Breast epithelium (tissue), 4 donors: ENCODE data around the gene RPE65. TPM values are rescaled to one million over a fixed set of nuclear protein-coding genes. Genes with fewer than 3 reads are reported as not detected.
A peak's percentile ranks its signal among the peaks of the same experiment; 100 is the strongest.

Experiments used
- DNase-seq, 2 donors: peaks; one replicate each; pipeline ENCODE4 v3.0.0-alpha.2; 2019; ENCODE audit warnings: low spot score in 2 of 2
- H3K27ac ChIP-seq, 2 donors: fragments of 200-600 bp; sonication (generic) in 1 of 2; one replicate each; pipeline ENCODE4 v1.5.1; 2016 to 2019; ENCODE audit warnings: mild to moderate bottlenecking in 1 of 2
- H3K27me3 ChIP-seq, 2 donors: fragments of 200-600 bp; sonication (generic) in 1 of 2; one replicate each; pipeline versions ENCODE4 v1.5.1 to v1.6.0; 2017 to 2019; ENCODE audit warnings: control low read depth in 1 of 2, mild to moderate bottlenecking in 1 of 2
- H3K36me3 ChIP-seq: fragments of 200-600 bp; one replicate; pipeline ENCODE4 v1.5.1; 2019
- H3K4me1 ChIP-seq, 2 donors: fragments of 200-600 bp; sonication (generic); one replicate each; pipeline ENCODE4 v1.5.1; 2016 to 2019; ENCODE audit warnings: control low read depth in 1 of 2
- H3K4me3 ChIP-seq, 3 donors: fragments of 200-600 bp; sonication (generic); 1 replicate in 2 of 3; 2 replicates in 1 of 3; pipeline ENCODE4 v1.5.1; 2016 to 2019; ENCODE audit warnings: mild to moderate bottlenecking in 3 of 3, moderate library complexity in 2 of 3
- H3K9me3 ChIP-seq, 2 donors: fragments of 200-600 bp; sonication (generic) in 1 of 2; one replicate each; pipeline ENCODE4 v1.5.1; 2016 to 2019; ENCODE audit warnings: control low read depth in 1 of 2
- CTCF ChIP-seq, 3 donors: fragments of 450-650 bp; IDR thresholded peaks; one replicate each; pipeline ENCODE4 v1.5.1; 2016 to 2017; ENCODE audit warnings: antibody characterized with exemption in 3 of 3, mild to moderate bottlenecking in 3 of 3, moderate library complexity in 3 of 3
- POLR2A ChIP-seq: fragments of 450-650 bp; IDR thresholded peaks from one replicate; pipeline ENCODE4 v1.6.1; 2016; ENCODE audit warnings: antibody characterized with exemption, mild to moderate bottlenecking, moderate library complexity
- POLR2AphosphoS5 ChIP-seq, 3 donors: sonication (generic); formaldehyde crosslinking; IDR thresholded peaks; one replicate each; pipeline ENCODE4 v1.6.1; 2017; ENCODE audit warnings: antibody characterized with exemption in 3 of 3
- intact Hi-C: fragments of 100-400 bp; cut with DNase I; formaldehyde crosslinking; loops from one replicate; pipeline ENCODE4 v1.15.1; 2023; ENCODE audit warnings: low total_unique reads
- total RNA-seq, 3 donors: library from RNA; depleted of rRNA; stranded (reverse); fragments of >200 nt; gene quantifications; one replicate each; pipeline ENCODE4 v1.1.0, GENCODE V29; 2016

Gene RPE65
- total RNA-seq, 3 donors from 2014 or later: 0.15 to 0.33 TPM; not detected in 1

GRCh38 chr1:68442822-68443556 is 6.8 kb downstream of the RPE65 start:
- H3K27me3 ChIP-seq: no peaks in the 10 kb centered on the region
- no peaks in the 10 kb centered on the region for H3K36me3 ChIP-seq
- intact Hi-C loops: no loop called here
- no peak overlapping the region for H3K4me3 ChIP-seq
- TF ChIP-seq POLR2A (no peak), CTCF (IDR thresholded peaks at IDR 0.05) (peak; percentile 14 to 36 (median 28))
- DNase-seq: no peak
- H3K27ac ChIP-seq: no peak overlapping the region
- no peaks in the 10 kb centered on the region for H3K9me3 ChIP-seq
- no peaks in the 10 kb centered on the region for H3K4me1 ChIP-seq

GRCh38 chr1:68442006-68442405 is 7.7 kb downstream of the RPE65 start:
- Histone ChIP-seq H3K27me3 (no peaks in the 10 kb centered on the region), H3K27ac (no peak overlapping the region), H3K36me3 (no peaks in the 10 kb centered on the region), H3K4me1 (no peaks in the 10 kb centered on the region), H3K9me3 (no peaks in the 10 kb centered on the region), H3K4me3 (no peak overlapping the region)
- intact Hi-C loops: no loop called here
- no peak for DNase-seq
- no peak for TF ChIP-seq CTCF (IDR thresholded peaks at IDR 0.05)
- no peak for TF ChIP-seq POLR2A
- no peak for TF ChIP-seq POLR2AphosphoS5 (IDR thresholded peaks at IDR 0.05)

- no peak for DNase-seq
- Histone ChIP-seq H3K9me3 (no peaks in the 10 kb centered on the region), H3K27ac (no peak overlapping the region), H3K4me1 (no peaks in the 10 kb centered on the region), H3K4me3 (peak overlapping the region in 1 of 3 donors; percentile 10), H3K27me3 (no peaks in the 10 kb centered on the region), H3K36me3 (no peaks in the 10 kb centered on the region)
- TF ChIP-seq POLR2A: no peak
- TF ChIP-seq CTCF (IDR thresholded peaks at IDR 0.05): no peak
- no peak for TF ChIP-seq POLR2AphosphoS5 (IDR thresholded peaks at IDR 0.05)
- intact Hi-C loops: no loop called here
Observed at GRCh38 chr1:68438310-68438709, 11.4 kb downstream of the RPE65 start.

GRCh38 chr1:68433395-68433794 is 16.4 kb downstream of the RPE65 start:
- H3K4me1 ChIP-seq: no peaks in the 10 kb centered on the region
- DNase-seq: no peak
- H3K4me3 ChIP-seq: no peak overlapping the region
- intact Hi-C loops: no loop called here
- H3K27ac ChIP-seq: no peak overlapping the region
- H3K36me3 ChIP-seq: no peaks in the 10 kb centered on the region
- H3K9me3 ChIP-seq: no peaks in the 10 kb centered on the region
- no peaks in the 10 kb centered on the region for H3K27me3 ChIP-seq
- TF ChIP-seq POLR2AphosphoS5 (IDR thresholded peaks at IDR 0.05) (no peak), POLR2A (no peak), CTCF (IDR thresholded peaks at IDR 0.05) (no peak)

- Histone ChIP-seq H3K27me3 (no peaks in the 10 kb centered on the region), H3K4me3 (no peak overlapping the region)
- intact Hi-C loops: no loop called here
Observed at GRCh38 chr1:68431076-68431475, 18.7 kb downstream of the RPE65 start.

More at GRCh38 chr1:68431076-68431475, 18.7 kb downstream of the RPE65 start:
- no peak for TF ChIP-seq POLR2A
- TF ChIP-seq POLR2AphosphoS5 (IDR thresholded peaks at IDR 0.05): no peak
- TF ChIP-seq CTCF (IDR thresholded peaks at IDR 0.05): no peak
- no peak for DNase-seq
- no peaks in the 10 kb centered on the region for H3K4me1 ChIP-seq
- no peak overlapping the region for H3K27ac ChIP-seq
- no peaks in the 10 kb centered on the region for H3K36me3 ChIP-seq
- no peaks in the 10 kb centered on the region for H3K9me3 ChIP-seq
